ENCODE data around the gene DUSP6.

DUSP6 gene

DNA sequence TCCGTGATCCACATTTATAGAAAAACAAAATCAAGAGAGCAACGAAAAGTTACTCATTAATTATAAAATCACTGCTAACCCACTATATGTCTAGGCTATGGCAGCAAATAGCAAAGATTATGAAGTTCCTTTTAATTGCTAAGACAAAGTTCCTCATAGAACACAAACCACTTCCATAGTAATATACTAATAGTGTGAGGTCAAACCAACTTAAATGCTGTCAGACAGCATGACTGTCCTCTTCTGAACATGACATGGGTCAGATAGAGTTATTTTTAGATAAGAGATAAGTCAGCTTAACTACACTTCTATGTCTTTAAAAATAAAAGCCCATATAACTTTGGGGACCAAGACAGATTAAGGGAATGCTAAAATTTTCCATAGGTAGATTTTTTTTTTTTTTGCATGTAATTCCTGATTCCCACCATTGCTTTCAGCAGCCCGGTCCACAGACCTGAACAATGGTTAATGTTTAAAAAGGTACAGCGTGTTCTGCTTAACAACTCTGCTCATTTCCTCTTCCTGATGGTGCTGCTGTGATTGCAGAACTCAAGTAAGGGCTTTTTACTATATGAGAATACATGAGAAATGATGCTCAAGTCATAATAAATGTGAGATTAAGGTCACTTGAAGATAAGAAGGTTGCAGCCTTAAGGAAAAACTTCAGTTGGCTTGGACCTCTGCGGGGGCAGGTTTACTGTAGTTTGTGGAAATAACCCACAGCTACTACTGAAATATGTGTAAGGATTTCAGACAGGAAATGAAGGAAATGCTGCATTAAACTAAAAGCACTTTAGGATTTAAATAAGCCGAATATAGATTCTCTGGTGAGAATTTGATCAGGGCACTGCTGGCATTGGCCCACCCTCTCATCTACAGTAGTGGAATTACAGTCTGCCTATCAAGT is 37.7 kb upstream of the DUSP6 start:
- Histone ChIP-seq H3K4me3 (ENCODE audit: insufficient read depth in 1 of 2, low read depth in 1 of 2, low read length in 2 of 2) (no peak overlapping the region), H2BK5ac (ENCODE audit: low read depth, low read length, poor library complexity, severe bottlenecking) (no peak overlapping the region), H3K27me3 (ENCODE audit: control insufficient read depth in 1 of 2, insufficient read depth in 1 of 2, low read length in 2 of 2) (no peaks in the 10 kb centered on the region), H2AK5ac (ENCODE audit: low read length, severe bottlenecking) (no peak overlapping the region), H2AFZ (ENCODE audit: low read depth, low read length) (no peak overlapping the region), H3K14ac (ENCODE audit: low read length in 2 of 2) (no peak overlapping the region), H3K79me1 (replicated peaks; ENCODE audit: low read length, poor library complexity, severe bottlenecking) (no peaks in the 10 kb centered on the region), H2BK120ac (ENCODE audit: low read depth, low read length) (no peak overlapping the region), H3K4me1 (ENCODE audit: control insufficient read depth, insufficient read depth, low read depth, low read length) (peaks cover 9% of the 10 kb centered on the region), H3K18ac (ENCODE audit: low read depth in 1 of 2, low read length in 2 of 2) (peak overlapping the region; percentile 21 to 46), H2BK15ac (ENCODE audit: low read depth, poor library complexity, severe bottlenecking) (no peak overlapping the region), H4K8ac (ENCODE audit: low read length) (no peak overlapping the region), H4K91ac (ENCODE audit: low read length) (no peak overlapping the region), H3K27ac (ENCODE audit: low read length, poor library complexity, severe bottlenecking) (peak overlapping the region; percentile 85), H3K23ac (ENCODE audit: low read length in 2 of 2) (no peak overlapping the region), H3K4me2 (ENCODE audit: low read length, poor library complexity, severe bottlenecking) (no peak overlapping the region), H3K9ac (ENCODE audit: low read length) (no peak overlapping the region), H3K9me3 (ENCODE audit: control insufficient read depth, low read length) (no peaks in the 10 kb centered on the region), H2BK12ac (ENCODE audit: low read length in 2 of 2) (no peak overlapping the region), H3K36me3 (ENCODE audit: control insufficient read depth in 1 of 2, insufficient read depth in 2 of 2, low read depth in 1 of 2, low read length in 2 of 2) (no peaks in the 10 kb centered on the region), H3K4ac (ENCODE audit: low read depth in 1 of 2, low read length in 2 of 2) (no peak overlapping the region)
- WGBS: 50% methylated on average over 5 of the region's 6 CpGs
- DNase-seq: peak; percentile 39

DNA sequence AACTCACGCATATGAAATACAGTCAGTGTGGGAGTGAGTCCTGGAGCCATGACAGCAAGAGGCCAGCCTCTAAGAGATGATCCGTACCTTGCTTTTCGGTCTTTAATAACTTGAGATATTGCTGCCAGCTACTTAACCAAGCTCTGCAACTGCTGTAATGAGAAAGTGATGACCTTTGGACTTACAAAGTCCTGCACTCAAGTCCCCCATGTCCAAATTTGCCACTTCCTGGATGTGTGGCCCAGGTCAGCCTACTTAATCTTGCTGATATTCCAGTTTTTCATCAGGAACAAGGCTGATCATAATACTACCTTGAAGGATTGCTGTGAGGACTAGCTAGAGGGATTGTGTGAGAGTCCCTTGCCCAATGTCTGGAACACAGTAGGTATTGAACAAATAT is 33.8 kb upstream of the DUSP6 start:
- Histone ChIP-seq H2BK5ac (ENCODE audit: low read depth, low read length, poor library complexity, severe bottlenecking) (no peak overlapping the region), H3K4ac (ENCODE audit: low read depth in 1 of 2, low read length in 2 of 2) (peak overlapping the region in 1 of 2 experiments; percentile 85), H3K14ac (ENCODE audit: low read length in 2 of 2) (peak overlapping the region in 1 of 2 experiments; percentile 33), H3K4me1 (ENCODE audit: control insufficient read depth, insufficient read depth, low read depth, low read length) (peaks cover 11% of the 10 kb centered on the region), H3K36me3 (ENCODE audit: control insufficient read depth in 1 of 2, insufficient read depth in 2 of 2, low read depth in 1 of 2, low read length in 2 of 2) (no peaks in the 10 kb centered on the region), H3K9me3 (ENCODE audit: control insufficient read depth, low read length) (no peaks in the 10 kb centered on the region), H3K18ac (ENCODE audit: low read depth in 1 of 2, low read length in 2 of 2) (peak overlapping the region; percentile 34 to 38), H3K9ac (ENCODE audit: low read length) (no peak overlapping the region), H2BK15ac (ENCODE audit: low read depth, poor library complexity, severe bottlenecking) (peak overlapping the region; percentile 30), H4K8ac (ENCODE audit: low read length) (peak overlapping the region; percentile 48), H3K27me3 (ENCODE audit: control insufficient read depth in 1 of 2, insufficient read depth in 1 of 2, low read length in 2 of 2) (no peaks in the 10 kb centered on the region), H3K79me1 (replicated peaks; ENCODE audit: low read length, poor library complexity, severe bottlenecking) (no peaks in the 10 kb centered on the region), H3K4me2 (ENCODE audit: low read length, poor library complexity, severe bottlenecking) (no peak overlapping the region), H3K4me3 (ENCODE audit: insufficient read depth in 1 of 2, low read depth in 1 of 2, low read length in 2 of 2) (no peak overlapping the region), H2BK120ac (ENCODE audit: low read depth, low read length) (no peak overlapping the region), H2AK5ac (ENCODE audit: low read length, severe bottlenecking) (peak overlapping the region; percentile 85), H3K27ac (ENCODE audit: low read length, poor library complexity, severe bottlenecking) (no peak overlapping the region), H3K23ac (ENCODE audit: low read length in 2 of 2) (no peak overlapping the region), H4K91ac (ENCODE audit: low read length) (no peak overlapping the region), H2BK12ac (ENCODE audit: low read length in 2 of 2) (peak overlapping the region in 1 of 2 experiments; percentile 57), H2AFZ (ENCODE audit: low read depth, low read length) (no peak overlapping the region)
- DNase-seq: no peak
- 96% methylated on average over 3 of the region's 3 CpGs for WGBS

DNA sequence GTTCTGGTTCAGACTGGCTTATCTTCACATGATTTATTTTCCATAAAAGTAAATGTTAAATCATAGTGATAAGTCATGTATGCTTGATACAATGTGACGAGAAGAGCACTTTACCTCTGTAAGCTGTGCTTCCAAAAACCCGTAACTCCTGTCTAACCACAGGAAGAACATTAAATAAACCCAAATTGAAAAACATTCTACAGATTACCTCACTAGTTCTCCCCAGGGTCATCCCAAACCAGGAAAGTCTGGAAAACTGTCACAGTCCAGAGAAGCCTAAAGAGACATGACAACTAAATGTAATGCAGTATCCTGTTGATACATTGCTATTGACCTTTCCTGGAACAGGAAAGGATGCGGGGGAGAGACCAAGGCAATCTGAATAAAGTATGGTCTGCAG is 32.5 kb upstream of the DUSP6 start:
- Histone ChIP-seq H4K8ac (ENCODE audit: low read length) (no peak overlapping the region), H2AK5ac (ENCODE audit: low read length, severe bottlenecking) (no peak overlapping the region), H4K91ac (ENCODE audit: low read length) (no peak overlapping the region), H2BK5ac (ENCODE audit: low read depth, low read length, poor library complexity, severe bottlenecking) (no peak overlapping the region), H3K4ac (ENCODE audit: low read depth in 1 of 2, low read length in 2 of 2) (no peak overlapping the region), H3K18ac (ENCODE audit: low read depth in 1 of 2, low read length in 2 of 2) (no peak overlapping the region), H3K23ac (ENCODE audit: low read length in 2 of 2) (no peak overlapping the region), H3K9me3 (ENCODE audit: control insufficient read depth, low read length) (no peaks in the 10 kb centered on the region), H3K4me2 (ENCODE audit: low read length, poor library complexity, severe bottlenecking) (no peak overlapping the region), H3K27me3 (ENCODE audit: control insufficient read depth in 1 of 2, insufficient read depth in 1 of 2, low read length in 2 of 2) (no peaks in the 10 kb centered on the region), H2BK12ac (ENCODE audit: low read length in 2 of 2) (no peak overlapping the region), H3K4me3 (ENCODE audit: insufficient read depth in 1 of 2, low read depth in 1 of 2, low read length in 2 of 2) (peak overlapping the region in 1 of 2 experiments; percentile 48), H3K79me1 (replicated peaks; ENCODE audit: low read length, poor library complexity, severe bottlenecking) (no peaks in the 10 kb centered on the region), H2BK15ac (ENCODE audit: low read depth, poor library complexity, severe bottlenecking) (no peak overlapping the region), H3K36me3 (ENCODE audit: control insufficient read depth in 1 of 2, insufficient read depth in 2 of 2, low read depth in 1 of 2, low read length in 2 of 2) (no peaks in the 10 kb centered on the region), H3K9ac (ENCODE audit: low read length) (peak overlapping the region; percentile 63), H2AFZ (ENCODE audit: low read depth, low read length) (no peak overlapping the region), H3K27ac (ENCODE audit: low read length, poor library complexity, severe bottlenecking) (peak overlapping the region; percentile 85), H2BK120ac (ENCODE audit: low read depth, low read length) (no peak overlapping the region), H3K4me1 (ENCODE audit: control insufficient read depth, insufficient read depth, low read depth, low read length) (peaks cover 7% of the 10 kb centered on the region), H3K14ac (ENCODE audit: low read length in 2 of 2) (no peak overlapping the region)
- WGBS: 25% methylated on average over 2 of the region's 3 CpGs
- DNase-seq: no peak

DNA sequence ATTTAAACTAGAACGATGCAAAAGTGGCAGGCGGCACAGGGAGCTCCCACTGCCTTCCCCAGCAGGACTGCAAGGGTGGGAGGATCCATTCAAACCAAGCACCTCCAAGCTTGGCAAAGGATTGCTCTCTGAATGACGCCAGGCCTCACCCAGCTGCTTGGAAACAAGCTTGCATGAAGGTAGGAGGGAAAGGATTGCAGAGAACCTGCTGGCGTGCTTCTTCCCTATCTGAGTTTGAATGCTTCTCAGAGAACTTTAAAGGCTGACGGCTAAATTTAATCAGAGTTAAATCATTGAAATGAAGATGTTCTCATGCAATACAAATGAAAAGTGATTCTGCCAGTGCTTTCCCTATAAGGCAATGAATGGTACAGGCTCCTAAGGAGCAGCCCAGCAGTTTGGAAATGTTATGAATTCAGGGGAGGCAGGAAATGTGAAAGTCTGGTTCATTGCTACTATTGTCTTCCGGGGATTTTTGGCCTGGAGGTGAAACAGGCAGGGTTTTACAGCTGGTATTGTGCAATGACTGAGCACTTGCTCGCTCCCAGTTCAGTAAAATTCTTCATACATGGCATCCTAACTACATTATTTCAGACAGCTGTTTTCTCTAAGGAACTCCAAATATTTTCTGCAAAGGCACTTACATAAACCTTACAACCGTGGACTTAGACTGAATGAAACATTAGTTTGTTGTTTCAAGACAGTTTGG is 31.9 kb upstream of the DUSP6 start:
- Histone ChIP-seq H4K91ac (ENCODE audit: low read length) (peak overlapping the region; percentile 80), H3K79me1 (replicated peaks; ENCODE audit: low read length, poor library complexity, severe bottlenecking) (no peaks in the 10 kb centered on the region), H3K36me3 (ENCODE audit: control insufficient read depth in 1 of 2, insufficient read depth in 2 of 2, low read depth in 1 of 2, low read length in 2 of 2) (no peaks in the 10 kb centered on the region), H2BK120ac (ENCODE audit: low read depth, low read length) (peak overlapping the region; percentile 27), H3K23ac (ENCODE audit: low read length in 2 of 2) (no peak overlapping the region), H2AFZ (ENCODE audit: low read depth, low read length) (no peak overlapping the region), H2BK15ac (ENCODE audit: low read depth, poor library complexity, severe bottlenecking) (no peak overlapping the region), H3K9ac (ENCODE audit: low read length) (peak overlapping the region; percentile 63), H3K4ac (ENCODE audit: low read depth in 1 of 2, low read length in 2 of 2) (peak overlapping the region; percentile 2 to 24), H3K14ac (ENCODE audit: low read length in 2 of 2) (no peak overlapping the region), H2AK5ac (ENCODE audit: low read length, severe bottlenecking) (no peak overlapping the region), H3K4me1 (ENCODE audit: control insufficient read depth, insufficient read depth, low read depth, low read length) (peaks cover 5% of the 10 kb centered on the region), H3K18ac (ENCODE audit: low read depth in 1 of 2, low read length in 2 of 2) (peak overlapping the region; percentile 58 to 82), H3K27ac (ENCODE audit: low read length, poor library complexity, severe bottlenecking) (peak overlapping the region; percentile 85), H3K9me3 (ENCODE audit: control insufficient read depth, low read length) (no peaks in the 10 kb centered on the region), H3K27me3 (ENCODE audit: control insufficient read depth in 1 of 2, insufficient read depth in 1 of 2, low read length in 2 of 2) (no peaks in the 10 kb centered on the region), H2BK12ac (ENCODE audit: low read length in 2 of 2) (peak overlapping the region; percentile 11), H2BK5ac (ENCODE audit: low read depth, low read length, poor library complexity, severe bottlenecking) (no peak overlapping the region), H3K4me2 (ENCODE audit: low read length, poor library complexity, severe bottlenecking) (no peak overlapping the region), H3K4me3 (ENCODE audit: insufficient read depth in 1 of 2, low read depth in 1 of 2, low read length in 2 of 2) (peak overlapping the region in 1 of 2 experiments; percentile 50), H4K8ac (ENCODE audit: low read length) (peak overlapping the region; percentile 21)
- 45% methylated on average over 7 of the region's 8 CpGs for WGBS
- DNase-seq: peak; percentile 73
